Astrocyte (in vitro differentiated cells and primary cell): ENCODE measurements around the gene IMMP2L.

Source experiments
- CTCF ChIP-seq: IDR thresholded peaks from 2 replicates; pipeline ENCODE4 v1.5.1; 2011; ENCODE audit warnings: low read depth, mild to moderate bottlenecking, inconsistent platforms, low read length, moderate library complexity; ENCODE audit not compliant: insufficient read depth
- EZH2 ChIP-seq: IDR thresholded peaks from 2 replicates; pipeline ENCODE4 v1.6.1; 2012; ENCODE audit warnings: mild to moderate bottlenecking, low read length, inconsistent platforms; ENCODE audit not compliant: insufficient read depth

GRCh38 chr7:111229181-111229740 is 333.0 kb downstream of the IMMP2L start:
- no peak for TF ChIP-seq CTCF
- no peak for TF ChIP-seq EZH2
